ENCODE data around the gene EPN2. TPM values are rescaled to one million over a fixed set of nuclear protein-coding genes. Genes with fewer than 3 reads are reported as not detected.
"Not testable (repeated sequence)": the region's sequence is repeated elsewhere in the genome, so short reads cannot be mapped to it uniquely, and the experiment has no call there.

The EPN2 gene
- total RNA-seq, 1 experiment from 2014 or later, result 20.8 TPM

- in situ Hi-C loops (cut with HindIII; ENCODE audit: low sequenced_read_pairs), result no loop called here
- DNase-seq (ENCODE audit: low spot score), result no peak
Observed at GRCh38 chr17:19348806-19349205, 111.6 kb downstream of the EPN2 start.

GRCh38 chr17:19353401-19353800, 116.2 kb downstream of the EPN2 start:
- in situ Hi-C loops (cut with HindIII; ENCODE audit: low sequenced_read_pairs), result not testable (repeated sequence)

GRCh38 chr17:19354748-19355147, 117.6 kb downstream of the EPN2 start:
- no peak for DNase-seq (ENCODE audit: low spot score)
- in situ Hi-C loops (cut with HindIII; ENCODE audit: low sequenced_read_pairs), result no loop called here

More at GRCh38 chr17:19353401-19353800, 116.2 kb downstream of the EPN2 start:
- not testable (repeated sequence) for DNase-seq (ENCODE audit: low spot score)

- DNase-seq (ENCODE audit: low spot score), result no peak
- in situ Hi-C loops (cut with HindIII; ENCODE audit: low sequenced_read_pairs), result no loop called here
Observed at GRCh38 chr17:19357351-19357750, 120.2 kb downstream of the EPN2 start.

- DNase-seq (ENCODE audit: low spot score), result no peak
- in situ Hi-C loops (cut with HindIII; ENCODE audit: low sequenced_read_pairs), result no loop called here
Observed at GRCh38 chr17:19357761-19358160, 120.6 kb downstream of the EPN2 start.

GRCh38 chr17:19359151-19359550, 122.0 kb downstream of the EPN2 start:
- DNase-seq (ENCODE audit: low spot score), result no peak
- in situ Hi-C loops (cut with HindIII; ENCODE audit: low sequenced_read_pairs), result no loop called here

- no peak for DNase-seq (ENCODE audit: low spot score)
- in situ Hi-C loops (cut with HindIII; ENCODE audit: low sequenced_read_pairs), result loop anchor here (5.0 kb wide), 1 partner anchor 97 kb away; no protein-coding TSS in a partner anchor
Observed at GRCh38 chr17:19359856-19360255, 122.7 kb downstream of the EPN2 start.

- DNase-seq (ENCODE audit: low spot score), result no peak
- in situ Hi-C loops (cut with HindIII; ENCODE audit: low sequenced_read_pairs), result loop anchor here (5.0 kb wide), 1 partner anchor 97 kb away; no protein-coding TSS in a partner anchor
Observed at GRCh38 chr17:19360772-19361171, 123.6 kb downstream of the EPN2 start.

GRCh38 chr17:19361326-19361725, 124.2 kb downstream of the EPN2 start:
- DNase-seq (ENCODE audit: low spot score), result no peak
- in situ Hi-C loops (cut with HindIII; ENCODE audit: low sequenced_read_pairs), result loop anchor here (5.0 kb wide), 1 partner anchor 96 kb away; no protein-coding TSS in a partner anchor

GRCh38 chr17:19361944-19362276, 124.7 kb downstream of the EPN2 start:
- in situ Hi-C loops (cut with HindIII; ENCODE audit: low sequenced_read_pairs), result loop anchor here (5.0 kb wide), 1 partner anchor 95 kb away; no protein-coding TSS in a partner anchor
- no peak for DNase-seq (ENCODE audit: low spot score)

- DNase-seq (ENCODE audit: low spot score), result peak; percentile 95
- in situ Hi-C loops (cut with HindIII; ENCODE audit: low sequenced_read_pairs), result loop anchor here (5.0 kb wide), 1 partner anchor 95 kb away; no protein-coding TSS in a partner anchor
Observed at GRCh38 chr17:19362277-19363113, 125.3 kb downstream of the EPN2 start, which contains the start of gene B9D1. Gene B9D1 (minus strand): TSS chr17:19362723. CDS start chr17:19362569, 154 bp downstream.

- in situ Hi-C loops (cut with HindIII; ENCODE audit: low sequenced_read_pairs), result loop anchor here (5.0 kb wide), 1 partner anchor 94 kb away; no protein-coding TSS in a partner anchor
- no peak for DNase-seq (ENCODE audit: low spot score)
Observed at GRCh38 chr17:19363114-19363438, 125.9 kb downstream of the EPN2 start.

- peak; percentile 13 for DNase-seq (ENCODE audit: low spot score)
- in situ Hi-C loops (cut with HindIII; ENCODE audit: low sequenced_read_pairs), result loop anchor here (5.0 kb wide), 1 partner anchor 94 kb away; no protein-coding TSS in a partner anchor
Observed at GRCh38 chr17:19363460-19364035, 126.4 kb downstream of the EPN2 start.

- DNase-seq (ENCODE audit: low spot score), result peak; percentile 93
- in situ Hi-C loops (cut with HindIII; ENCODE audit: low sequenced_read_pairs), result loop anchor here (5.0 kb wide), 1 partner anchor 92 kb away; no protein-coding TSS in a partner anchor
Observed at GRCh38 chr17:19364699-19365498, 127.7 kb downstream of the EPN2 start.

GRCh38 chr17:19365499-19365817, 128.3 kb downstream of the EPN2 start:
- in situ Hi-C loops (cut with HindIII; ENCODE audit: low sequenced_read_pairs), result no loop called here
- DNase-seq (ENCODE audit: low spot score), result no peak

- in situ Hi-C loops (cut with HindIII; ENCODE audit: low sequenced_read_pairs), result no loop called here
- DNase-seq (ENCODE audit: low spot score), result no peak
Observed at GRCh38 chr17:19365833-19366636, 128.9 kb downstream of the EPN2 start.

GRCh38 chr17:19366637-19366972, 129.4 kb downstream of the EPN2 start:
- in situ Hi-C loops (cut with HindIII; ENCODE audit: low sequenced_read_pairs), result no loop called here
- no peak for DNase-seq (ENCODE audit: low spot score)

- no peak for DNase-seq (ENCODE audit: low spot score)
- in situ Hi-C loops (cut with HindIII; ENCODE audit: low sequenced_read_pairs), result no loop called here
Observed at GRCh38 chr17:19368229-19368628, 131.1 kb downstream of the EPN2 start.

All from G401 (cell line).